Neural crest cell (in vitro differentiated cells): ENCODE data around the gene DPP3. TPM values are rescaled to one million over a fixed set of nuclear protein-coding genes. Genes with fewer than 3 reads are reported as not detected.

Source experiments
- DNase-seq: peaks from one replicate; pipeline ENCODE4 v3.0.0; 2021; ENCODE audit warnings: low read depth, mixed read lengths, low spot score
- H3K27ac Mint-ChIP-seq: one replicate; pipeline ENCODE4 v1.8.0; 2021; ENCODE audit warnings: mild to moderate bottlenecking, mixed read lengths; ENCODE audit not compliant: unreplicated experiment
- H3K27me3 Mint-ChIP-seq: 2 replicates; pipeline ENCODE4 v1.8.0; 2021; ENCODE audit warnings: low read depth, mild to moderate bottlenecking, mixed read lengths
- H3K36me3 Mint-ChIP-seq: 2 replicates; pipeline ENCODE4 v1.8.0; 2021; ENCODE audit warnings: low read depth, mild to moderate bottlenecking, mixed read lengths
- H3K4me1 Mint-ChIP-seq: 2 replicates; pipeline ENCODE4 v1.8.0; 2021; ENCODE audit warnings: mixed read lengths
- H3K4me3 Mint-ChIP-seq: one replicate; pipeline ENCODE4 v1.8.0; 2021; ENCODE audit warnings: mild to moderate bottlenecking, mixed read lengths
- H3K9me3 Mint-ChIP-seq: 2 replicates; pipeline ENCODE4 v1.8.0; 2021; ENCODE audit warnings: mixed read lengths
- CTCF ChIP-seq: fragments of 200-600 bp; sonication (generic); conservative IDR thresholded peaks from 2 replicates; pipeline ENCODE4 v1.5.0; 2021; ENCODE audit warnings: antibody characterized with exemption, mild to moderate bottlenecking
- total RNA-seq: library from RNA; stranded (reverse); gene quantifications from 2 replicates; pipeline ENCODE4 v1.2.1, GENCODE V29; 2021

The DPP3 gene
- total RNA-seq, 1 donor from 2014 or later, result 68.9 TPM

- no peak overlapping the region for H3K27ac Mint-ChIP-seq
- no peaks in the 10 kb centered on the region for H3K9me3 Mint-ChIP-seq
- no peaks in the 10 kb centered on the region for H3K27me3 Mint-ChIP-seq
- H3K36me3 Mint-ChIP-seq, result peaks cover 6% of the 10 kb centered on the region
- H3K4me3 Mint-ChIP-seq, result no peak overlapping the region
- TF ChIP-seq CTCF, result no peak
- no peak for DNase-seq
- no peaks in the 10 kb centered on the region for H3K4me1 Mint-ChIP-seq
Observed at GRCh38 chr11:66489636-66490035, 9.4 kb downstream of the DPP3 start.

DNA sequence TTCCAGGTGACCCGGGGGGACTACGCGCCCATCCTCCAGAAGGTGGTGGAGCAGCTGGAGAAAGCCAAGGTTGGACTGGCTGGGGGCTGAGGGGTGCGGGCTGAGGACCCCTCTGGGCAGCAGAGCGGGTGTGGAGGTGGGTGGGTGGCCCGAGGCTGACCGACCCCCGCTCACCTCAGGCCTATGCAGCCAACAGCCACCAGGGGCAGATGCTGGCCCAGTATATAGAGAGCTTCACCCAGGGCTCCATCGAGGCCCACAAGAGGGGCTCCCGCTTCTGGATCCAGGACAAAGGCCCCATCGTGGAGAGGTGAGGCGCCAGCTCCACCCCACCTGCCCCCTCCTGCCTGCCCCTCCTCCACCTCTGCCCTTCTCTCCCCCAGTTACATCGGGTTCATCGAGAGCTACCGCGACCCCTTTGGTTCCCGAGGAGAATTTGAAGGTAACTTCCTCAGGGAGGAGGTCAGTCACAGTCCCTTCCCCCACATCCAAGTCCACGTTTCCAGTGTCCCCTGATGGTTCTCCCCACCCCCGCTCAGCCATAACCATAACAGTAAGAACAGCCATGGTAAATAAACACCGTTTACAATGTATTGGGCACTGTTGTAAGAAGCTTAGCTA is 11.2 kb downstream of the DPP3 start:
- TF ChIP-seq CTCF, result peak; percentile 58
- no peak overlapping the region for H3K27ac Mint-ChIP-seq
- no peak for DNase-seq
- no peaks in the 10 kb centered on the region for H3K27me3 Mint-ChIP-seq
- H3K36me3 Mint-ChIP-seq, result peaks cover 6% of the 10 kb centered on the region
- no peaks in the 10 kb centered on the region for H3K9me3 Mint-ChIP-seq
- no peak overlapping the region for H3K4me3 Mint-ChIP-seq
- H3K4me1 Mint-ChIP-seq, result no peaks in the 10 kb centered on the region

GRCh38 chr11:66492161-66492865 is 12.1 kb downstream of the DPP3 start:
- H3K27me3 Mint-ChIP-seq, result no peaks in the 10 kb centered on the region
- no peaks in the 10 kb centered on the region for H3K9me3 Mint-ChIP-seq
- H3K27ac Mint-ChIP-seq, result no peak overlapping the region
- no peak overlapping the region for H3K4me3 Mint-ChIP-seq
- peaks cover 10% of the 10 kb centered on the region for H3K36me3 Mint-ChIP-seq
- TF ChIP-seq CTCF, result no peak
- no peak for DNase-seq
- H3K4me1 Mint-ChIP-seq, result no peaks in the 10 kb centered on the region

- Mint-ChIP-seq H3K9me3 (no peaks in the 10 kb centered on the region), H3K27ac (no peak overlapping the region), H3K4me1 (no peaks in the 10 kb centered on the region), H3K27me3 (no peaks in the 10 kb centered on the region), H3K36me3 (peaks cover 10% of the 10 kb centered on the region), H3K4me3 (no peak overlapping the region)
- no peak for TF ChIP-seq CTCF
- no peak for DNase-seq
Observed at GRCh38 chr11:66493130-66493529, 12.9 kb downstream of the DPP3 start.

- Mint-ChIP-seq H3K27me3 (no peaks in the 10 kb centered on the region), H3K9me3 (no peaks in the 10 kb centered on the region), H3K27ac (no peak overlapping the region), H3K36me3 (peaks cover 7% of the 10 kb centered on the region), H3K4me1 (no peaks in the 10 kb centered on the region), H3K4me3 (no peak overlapping the region)
- no peak for TF ChIP-seq CTCF
- no peak for DNase-seq
Observed at GRCh38 chr11:66494458-66494857, 14.2 kb downstream of the DPP3 start.
